Omental fat pad (tissue), 4 donors: ENCODE results near the gene KLKB1. TPM values are rescaled to one million over a fixed set of nuclear protein-coding genes. Genes with fewer than 3 reads are reported as not detected.

Experiments
- ATAC-seq: fragments of 150-250 bp; one replicate; pipeline ENCODE4 v1.9.1; 2016; ENCODE audit warnings: mild to moderate bottlenecking, moderate library complexity; ENCODE audit not compliant: low FRiP score
- DNase-seq: peaks from one replicate; pipeline ENCODE4 v3.0.0-alpha.2; 2019; ENCODE audit warnings: low spot score
- CTCF ChIP-seq, 3 donors: fragments of 450-650 bp; IDR thresholded peaks; one replicate each; pipeline ENCODE4 v1.5.1; 2016 to 2017; ENCODE audit warnings: antibody characterized with exemption in 3 of 3, mild to moderate bottlenecking in 3 of 3, moderate library complexity in 2 of 3
- total RNA-seq, 4 donors: library from RNA; depleted of rRNA; stranded (reverse); fragments of >200 nt; gene quantifications; one replicate each; pipeline ENCODE4 v1.1.0, GENCODE V29; 2016

Gene KLKB1
- total RNA-seq, 4 donors from 2014 or later, result 0.47 to 1.3 (median 0.67) TPM

GRCh38 chr4:186204103-186204559 is 23.2 kb upstream of the KLKB1 start:
- no peak for ATAC-seq
- no peak for DNase-seq

GRCh38 chr4:186204686-186205085 is 22.6 kb upstream of the KLKB1 start:
- no peak for TF ChIP-seq CTCF (IDR thresholded peaks at IDR 0.05)
- no peak for ATAC-seq
- DNase-seq, result no peak

More at GRCh38 chr4:186204103-186204559, 23.2 kb upstream of the KLKB1 start:
- TF ChIP-seq CTCF (IDR thresholded peaks at IDR 0.05), result no peak

- DNase-seq, result no peak
- no peak for TF ChIP-seq CTCF (IDR thresholded peaks at IDR 0.05)
- ATAC-seq, result no peak
Observed at GRCh38 chr4:186205156-186205555, 22.2 kb upstream of the KLKB1 start.

- no peak for TF ChIP-seq CTCF (IDR thresholded peaks at IDR 0.05)
- DNase-seq, result no peak
- no peak for ATAC-seq
Observed at GRCh38 chr4:186216465-186217024, 10.8 kb upstream of the KLKB1 start.

GRCh38 chr4:186217733-186218293 is 9.5 kb upstream of the KLKB1 start:
- DNase-seq (no peak), ATAC-seq (no peak)
- TF ChIP-seq CTCF (IDR thresholded peaks at IDR 0.05), result no peak

GRCh38 chr4:186221624-186222023 is 5.7 kb upstream of the KLKB1 start:
- ATAC-seq, result no peak
- TF ChIP-seq CTCF (IDR thresholded peaks at IDR 0.05), result no peak
- no peak for DNase-seq

- DNase-seq (no peak), ATAC-seq (no peak)
- no peak for TF ChIP-seq CTCF (IDR thresholded peaks at IDR 0.05)
Observed at GRCh38 chr4:186225848-186226247, 1.5 kb upstream of the KLKB1 start.
